Ascending aorta (tissue), 2 donors: ENCODE results near the gene ABCA13. TPM values are rescaled to one million over a fixed set of nuclear protein-coding genes. Genes with fewer than 3 reads are reported as not detected.

ENCODE experiments used
- DNase-seq, 2 donors: peaks; one replicate each; pipeline ENCODE4 v3.0.0-alpha.2; 2019; ENCODE audit warnings: low spot score in 2 of 2
- H3K27ac ChIP-seq, 2 donors: fragments of 200-600 bp; sonication (generic); one replicate each; pipeline ENCODE4 v1.5.1; 2016 to 2017; ENCODE audit warnings: mild to moderate bottlenecking in 1 of 2
- H3K27me3 ChIP-seq: fragments of 200-600 bp; sonication (generic); one replicate; pipeline ENCODE4 v1.5.1; 2017
- H3K36me3 ChIP-seq, 2 donors: fragments of 200-600 bp; sonication (generic); one replicate each; pipeline ENCODE4 v1.5.1; 2016
- H3K4me1 ChIP-seq, 2 donors: fragments of 200-600 bp; sonication (generic); one replicate each; pipeline ENCODE4 v1.5.1; 2016 to 2017; ENCODE audit warnings: mild to moderate bottlenecking in 1 of 2
- H3K4me3 ChIP-seq, 2 donors: fragments of 200-600 bp; sonication (generic); one replicate each; pipeline ENCODE4 v1.5.1; 2016 to 2017; ENCODE audit warnings: mild to moderate bottlenecking in 1 of 2
- H3K9me3 ChIP-seq, 2 donors: fragments of 200-600 bp; sonication (generic); one replicate each; pipeline ENCODE4 v1.5.1; 2016
- CTCF ChIP-seq, 3 experiments: fragments of 200-600 bp in 2 of 3; fragments of 450-650 bp in 1 of 3; sonication (generic) in 2 of 3; IDR thresholded peaks; one replicate each; pipeline ENCODE4 v1.5.1; 2016 to 2019; ENCODE audit warnings: antibody characterized with exemption in 3 of 3, mild to moderate bottlenecking in 1 of 3, moderate library complexity in 1 of 3
- intact Hi-C: fragments of 100-400 bp; cut with DNase I; formaldehyde crosslinking; loops from one replicate; pipeline ENCODE4 v1.15.1; 2023
- total RNA-seq: library from RNA; depleted of rRNA; stranded (reverse); fragments of >200 nt; gene quantifications from one replicate; pipeline ENCODE4 v1.1.0, GENCODE V29; 2016

Gene ABCA13
- total RNA-seq, 1 donor from 2014 or later = not detected

- no peaks in the 10 kb centered on the region for H3K36me3 ChIP-seq
- no peak for DNase-seq
- intact Hi-C loops = no loop called here
- no peak overlapping the region for H3K27ac ChIP-seq
- H3K4me3 ChIP-seq = no peak overlapping the region
- no peaks in the 10 kb centered on the region for H3K27me3 ChIP-seq
- H3K9me3 ChIP-seq = no peaks in the 10 kb centered on the region
- TF ChIP-seq CTCF (IDR thresholded peaks at IDR 0.05) = no peak
- no peaks in the 10 kb centered on the region for H3K4me1 ChIP-seq
Measured at GRCh38 chr7:48224042-48224441, 52.8 kb downstream of the ABCA13 start.

- H3K27me3 ChIP-seq = no peaks in the 10 kb centered on the region
- no peak overlapping the region for H3K4me3 ChIP-seq
- no peak overlapping the region for H3K27ac ChIP-seq
- H3K9me3 ChIP-seq = no peaks in the 10 kb centered on the region
- H3K4me1 ChIP-seq = no peaks in the 10 kb centered on the region
- intact Hi-C loops = no loop called here
- TF ChIP-seq CTCF (IDR thresholded peaks at IDR 0.05) = no peak
- no peaks in the 10 kb centered on the region for H3K36me3 ChIP-seq
- DNase-seq = no peak
Measured at GRCh38 chr7:48225101-48225500, 53.8 kb downstream of the ABCA13 start.

- Histone ChIP-seq H3K27me3 (no peaks in the 10 kb centered on the region), H3K27ac (no peak overlapping the region), H3K36me3 (no peaks in the 10 kb centered on the region), H3K4me3 (no peak overlapping the region), H3K4me1 (no peaks in the 10 kb centered on the region), H3K9me3 (no peaks in the 10 kb centered on the region)
- intact Hi-C loops = no loop called here
- DNase-seq = no peak
- TF ChIP-seq CTCF (IDR thresholded peaks at IDR 0.05) = no peak
Measured at GRCh38 chr7:48237354-48237753, 66.1 kb downstream of the ABCA13 start.

GRCh38 chr7:48242846-48243245 is 71.6 kb downstream of the ABCA13 start:
- intact Hi-C loops = no loop called here
- Histone ChIP-seq H3K9me3 (no peaks in the 10 kb centered on the region), H3K27ac (no peak overlapping the region), H3K4me1 (no peaks in the 10 kb centered on the region), H3K36me3 (no peaks in the 10 kb centered on the region), H3K27me3 (no peaks in the 10 kb centered on the region), H3K4me3 (no peak overlapping the region)
- no peak for TF ChIP-seq CTCF (IDR thresholded peaks at IDR 0.05)
- DNase-seq = no peak

GRCh38 chr7:48244864-48245271 is 73.6 kb downstream of the ABCA13 start:
- intact Hi-C loops = no loop called here

More at GRCh38 chr7:48244864-48245271, 73.6 kb downstream of the ABCA13 start:
- Histone ChIP-seq H3K9me3 (no peaks in the 10 kb centered on the region), H3K4me3 (no peak overlapping the region), H3K4me1 (no peaks in the 10 kb centered on the region), H3K27ac (no peak overlapping the region), H3K36me3 (no peaks in the 10 kb centered on the region), H3K27me3 (no peaks in the 10 kb centered on the region)
- no peak for TF ChIP-seq CTCF (IDR thresholded peaks at IDR 0.05)
- DNase-seq = no peak
